SK-N-MC (cell line): ENCODE results near the gene FZD1.

Experiments
- EZH2 ChIP-seq: fragments of 200-600 bp; sonication (generic); IDR thresholded peaks from one replicate; pipeline ENCODE4 v1.6.1; 2017; ENCODE audit warnings: antibody characterized with exemption
- FOXP2 ChIP-seq: optimal IDR thresholded peaks from 2 replicates; pipeline ENCODE3; 2011; ENCODE audit warnings: mild to moderate bottlenecking, moderate library complexity; ENCODE audit not compliant: insufficient read depth; ENCODE audit errors: extremely low read length, control extremely low read depth
- POLR2AphosphoS5 ChIP-seq: IDR thresholded peaks from 2 replicates; pipeline ENCODE4 v1.6.1; 2012; ENCODE audit warnings: mild to moderate bottlenecking, low read depth, low read length, borderline replicate concordance

DNA sequence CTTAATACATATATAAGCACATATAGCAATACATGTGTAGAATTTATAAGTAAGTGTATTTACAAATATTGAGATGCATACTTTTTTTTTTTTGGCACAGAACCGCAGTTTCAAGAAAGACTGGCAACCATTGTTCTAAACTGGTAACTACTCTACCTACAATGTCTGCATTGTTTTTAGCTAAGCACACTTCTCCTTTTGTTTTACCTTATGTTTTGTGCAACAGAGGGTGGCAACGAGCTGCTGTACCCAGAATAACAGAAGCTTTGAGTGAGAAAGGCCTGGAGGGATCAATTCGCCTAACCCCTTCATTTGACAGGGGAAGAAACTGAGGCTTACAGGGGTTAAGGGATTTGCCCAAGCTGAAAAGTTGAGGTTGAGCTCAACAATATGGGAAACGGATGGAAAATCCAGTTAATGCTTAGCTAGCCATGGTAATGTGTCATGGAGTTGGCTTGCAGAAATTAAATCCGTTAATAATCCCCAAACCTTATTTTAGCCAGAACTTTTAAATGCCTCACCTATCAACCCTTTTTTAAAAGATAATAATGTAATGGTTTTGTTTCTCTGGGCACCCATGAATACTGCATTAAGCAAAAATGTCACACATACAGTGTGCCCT, 25.5 kb downstream of the FZD1 start:
- no peak for TF ChIP-seq POLR2AphosphoS5
- no peak for TF ChIP-seq EZH2
- TF ChIP-seq FOXP2 = no peak
